ENCODE results near the gene TNFRSF12A. TPM values are rescaled to one million over a fixed set of nuclear protein-coding genes. Genes with fewer than 3 reads are reported as not detected.
A peak's percentile ranks its signal among the peaks of the same experiment; 100 is the strongest.

The TNFRSF12A gene
- total RNA-seq, 2 donors from 2014 or later = 36.8 to 280 TPM

GRCh38 chr16:3014971-3015370 lies 5.2 kb upstream of the TNFRSF12A start:
- no peak overlapping the region for H3K27ac ChIP-seq
- no peaks in the 10 kb centered on the region for H3K36me3 ChIP-seq
- no peak for TF ChIP-seq CTCF (IDR thresholded peaks at IDR 0.05)
- no peak for DNase-seq (ENCODE audit: low spot score)
- H3K9me3 ChIP-seq = no peaks in the 10 kb centered on the region
- H3K27me3 ChIP-seq = peaks cover 0 to 19% of the 10 kb centered on the region in 2 donors
- H3K4me3 ChIP-seq = no peak overlapping the region
- H3K4me1 ChIP-seq = peaks cover 0 to 13% of the 10 kb centered on the region in 2 donors

- H3K4me3 ChIP-seq = no peak overlapping the region
- TF ChIP-seq CTCF (IDR thresholded peaks at IDR 0.05) = no peak
- H3K9me3 ChIP-seq = no peaks in the 10 kb centered on the region
- no peak overlapping the region for H3K27ac ChIP-seq
- peaks cover 0 to 19% of the 10 kb centered on the region in 2 donors for H3K4me1 ChIP-seq
- H3K27me3 ChIP-seq = peaks cover 0 to 19% of the 10 kb centered on the region in 2 donors
- no peak for DNase-seq (ENCODE audit: low spot score)
- H3K36me3 ChIP-seq = no peaks in the 10 kb centered on the region
These were observed 4.2 kb upstream of the TNFRSF12A start for GRCh38 chr16:3015865-3016521.

GRCh38 chr16:3017344-3017743 lies 2.8 kb upstream of the TNFRSF12A start:
- H3K27me3 ChIP-seq = peaks cover 0 to 12% of the 10 kb centered on the region in 2 donors
- H3K4me1 ChIP-seq = peaks cover 0 to 32% of the 10 kb centered on the region in 2 donors
- no peaks in the 10 kb centered on the region for H3K36me3 ChIP-seq
- H3K27ac ChIP-seq = no peak overlapping the region
- no peak overlapping the region for H3K4me3 ChIP-seq
- no peaks in the 10 kb centered on the region for H3K9me3 ChIP-seq
- DNase-seq (ENCODE audit: low spot score) = no peak
- TF ChIP-seq CTCF (IDR thresholded peaks at IDR 0.05) = no peak

GRCh38 chr16:3017794-3018506 lies 2.2 kb upstream of the TNFRSF12A start, which contains the start of gene CLDN6:
Gene CLDN6 (minus strand): TSS chr16:3018183. CDS start chr16:3016021, 2,162 bp downstream.
- no peak for TF ChIP-seq CTCF (IDR thresholded peaks at IDR 0.05)
- Histone ChIP-seq H3K27me3 (peaks cover 0 to 11% of the 10 kb centered on the region in 2 donors), H3K27ac (no peak within 1 kb of the TSS)

GRCh38 chr16:3019594-3020246 lies 448 bp upstream of the TNFRSF12A start:
- Histone ChIP-seq H3K4me3 (peak overlapping the region; percentile 74 to 94), H3K4me1 (peaks cover 0 to 51% of the 10 kb centered on the region in 2 donors)

More at GRCh38 chr16:3017794-3018506, 2.2 kb upstream of the TNFRSF12A start, which contains the start of gene CLDN6:
- DNase-seq (ENCODE audit: low spot score) = no peak
- Histone ChIP-seq H3K4me3 (no peak within 1 kb of the TSS), H3K36me3 (no peaks in the 10 kb centered on the region), H3K4me1 (peaks cover 0 to 38% of the 10 kb centered on the region in 2 donors), H3K9me3 (no peaks in the 10 kb centered on the region)

More at GRCh38 chr16:3019594-3020246, 448 bp upstream of the TNFRSF12A start:
- peak overlapping the region in 1 of 2 donors; percentile 99 for H3K27ac ChIP-seq
- no peaks in the 10 kb centered on the region for H3K9me3 ChIP-seq
- no peaks in the 10 kb centered on the region for H3K36me3 ChIP-seq
- TF ChIP-seq CTCF (IDR thresholded peaks at IDR 0.05) = no peak
- peaks cover 0 to 11% of the 10 kb centered on the region in 2 donors for H3K27me3 ChIP-seq
- no peak for DNase-seq (ENCODE audit: low spot score)

Measured in right atrium auricular region (tissue), 2 donors.